ENCODE measurements around the gene PCK2. TPM values are rescaled to one million over a fixed set of nuclear protein-coding genes. Genes with fewer than 3 reads are reported as not detected.

PCK2 gene
- total and polyA plus RNA-seq, 2 of the 13 experiments (the other 11 are each of a cell fraction or from before 2014, with no cell fraction given): 129 to 272 TPM

DNA sequence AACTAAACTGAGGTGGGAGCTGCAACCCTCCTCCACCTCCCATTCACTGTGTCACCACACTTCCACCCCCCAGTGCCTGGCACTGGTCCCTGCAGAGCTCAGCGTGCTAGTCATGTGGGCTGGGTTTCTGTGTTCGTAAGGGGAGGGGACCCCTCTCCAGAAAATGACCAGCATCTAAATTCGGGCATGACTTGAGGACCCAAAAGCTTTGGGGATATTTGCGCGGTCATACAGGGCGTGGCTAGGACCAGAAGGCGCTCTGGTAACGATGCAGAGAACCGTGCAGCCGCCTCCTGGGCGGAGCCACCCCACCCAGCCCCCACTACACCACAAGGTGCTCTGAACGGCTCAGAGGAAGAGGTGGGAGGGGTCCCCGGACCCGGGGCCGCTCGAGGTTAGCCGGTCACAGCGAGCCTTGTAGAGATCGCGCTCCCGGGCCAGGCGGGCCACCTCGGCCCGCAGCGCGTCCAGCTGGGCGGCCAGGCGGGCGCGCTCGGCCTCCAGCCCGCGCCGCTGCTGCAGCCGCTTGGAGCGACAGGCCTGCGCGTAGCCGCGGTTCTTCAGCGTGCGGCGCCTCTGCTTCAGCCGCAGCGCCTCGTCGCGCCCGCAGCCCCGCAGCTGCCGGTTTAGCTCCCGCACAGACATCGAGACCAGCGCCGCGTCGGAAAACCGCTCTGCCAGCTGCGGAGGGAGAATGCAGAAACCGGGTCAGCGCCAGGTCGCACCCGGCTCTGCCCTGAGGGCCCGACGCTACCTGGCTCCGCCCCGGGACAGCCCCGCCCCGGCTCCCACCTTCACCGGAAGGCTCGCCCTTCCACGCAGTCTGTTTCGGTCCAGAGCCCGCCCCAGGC is 13.0 kb upstream of the PCK2 start:
- CTCF ChIA-PET (ENCODE audit: low intra/inter-chr PET ratio, low total read pairs): interaction anchor here (0.9 to 1.3 kb wide), 2 partner anchors 9 to 23 kb away, joined by 3 read pairs; no protein-coding TSS in a partner anchor
- intact Hi-C loops (cut with micrococcal nuclease; ENCODE audit: unreplicated experiment): no loop called here
- no peak for TF ChIP-seq SYNCRIP (IDR thresholded peaks at IDR 0.05; ENCODE audit: insufficient read depth, low read depth, low read length)
- TF ChIP-seq ZEB1 (IDR thresholded peaks at IDR 0.05; ENCODE audit: insufficient replicate concordance, low read depth): peak; percentile 89
- TF ChIP-seq ZNF335 (CRISPR knock-in tag; IDR thresholded peaks at IDR 0.05): no peak
- TF ChIP-seq CHCHD3 (CRISPR knock-in tag; IDR thresholded peaks at IDR 0.05): peak; percentile 91; the same call in 1 of the 2 replicates
- TF ChIP-seq, protein P1, sequence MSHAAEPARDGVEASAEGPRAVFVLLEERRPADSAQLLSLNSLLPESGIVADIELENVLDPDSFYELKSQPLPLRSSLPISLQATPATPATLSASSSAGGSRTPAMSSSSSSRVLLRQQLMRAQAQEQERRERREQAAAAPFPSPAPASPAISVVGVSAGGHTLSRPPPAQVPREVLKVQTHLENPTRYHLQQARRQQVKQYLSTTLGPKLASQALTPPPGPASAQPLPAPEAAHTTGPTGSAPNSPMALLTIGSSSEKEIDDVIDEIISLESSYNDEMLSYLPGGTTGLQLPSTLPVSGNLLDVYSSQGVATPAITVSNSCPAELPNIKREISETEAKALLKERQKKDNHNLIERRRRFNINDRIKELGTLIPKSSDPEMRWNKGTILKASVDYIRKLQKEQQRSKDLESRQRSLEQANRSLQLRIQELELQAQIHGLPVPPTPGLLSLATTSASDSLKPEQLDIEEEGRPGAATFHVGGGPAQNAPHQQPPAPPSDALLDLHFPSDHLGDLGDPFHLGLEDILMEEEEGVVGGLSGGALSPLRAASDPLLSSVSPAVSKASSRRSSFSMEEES (CRISPR knock-in tag; IDR thresholded peaks at IDR 0.05): peak; percentile 10; the same call in 1 of the 2 replicates
- peak; percentile 29; the same call in 1 of the 2 replicates for TF ChIP-seq ZNF232 (CRISPR knock-in tag; IDR thresholded peaks at IDR 0.05; ENCODE audit: borderline replicate concordance)
- TF ChIP-seq THYN1 (CRISPR knock-in tag; IDR thresholded peaks at IDR 0.05; ENCODE audit: borderline replicate concordance, low read depth): 0 out of 2 replicates have a peak, but pooled peaks have one; percentile 38
- TF ChIP-seq SP4 (CRISPR knock-in tag; IDR thresholded peaks at IDR 0.05): peak; percentile 46; the same call in 1 of the 2 replicates
- peak; percentile 41 for TF ChIP-seq HDAC2 (CRISPR knock-in tag; IDR thresholded peaks at IDR 0.05)
- TF ChIP-seq, protein P2, sequence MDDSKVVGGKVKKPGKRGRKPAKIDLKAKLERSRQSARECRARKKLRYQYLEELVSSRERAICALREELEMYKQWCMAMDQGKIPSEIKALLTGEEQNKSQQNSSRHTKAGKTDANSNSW (CRISPR knock-in tag; IDR thresholded peaks at IDR 0.05; ENCODE audit: borderline replicate concordance): no peak
- TF ChIP-seq, protein P3, sequence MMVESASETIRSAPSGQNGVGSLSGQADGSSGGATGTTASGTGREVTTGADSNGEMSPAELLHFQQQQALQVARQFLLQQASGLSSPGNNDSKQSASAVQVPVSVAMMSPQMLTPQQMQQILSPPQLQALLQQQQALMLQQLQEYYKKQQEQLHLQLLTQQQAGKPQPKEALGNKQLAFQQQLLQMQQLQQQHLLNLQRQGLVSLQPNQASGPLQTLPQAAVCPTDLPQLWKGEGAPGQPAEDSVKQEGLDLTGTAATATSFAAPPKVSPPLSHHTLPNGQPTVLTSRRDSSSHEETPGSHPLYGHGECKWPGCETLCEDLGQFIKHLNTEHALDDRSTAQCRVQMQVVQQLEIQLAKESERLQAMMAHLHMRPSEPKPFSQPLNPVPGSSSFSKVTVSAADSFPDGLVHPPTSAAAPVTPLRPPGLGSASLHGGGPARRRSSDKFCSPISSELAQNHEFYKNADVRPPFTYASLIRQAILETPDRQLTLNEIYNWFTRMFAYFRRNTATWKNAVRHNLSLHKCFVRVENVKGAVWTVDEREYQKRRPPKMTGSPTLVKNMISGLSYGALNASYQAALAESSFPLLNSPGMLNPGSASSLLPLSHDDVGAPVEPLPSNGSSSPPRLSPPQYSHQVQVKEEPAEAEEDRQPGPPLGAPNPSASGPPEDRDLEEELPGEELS (CRISPR knock-in tag; IDR thresholded peaks at IDR 0.05): peak; percentile 50
- TF ChIP-seq PHF8 (CRISPR knock-in tag; IDR thresholded peaks at IDR 0.05): peak; percentile 93
- TF ChIP-seq, protein P4, sequence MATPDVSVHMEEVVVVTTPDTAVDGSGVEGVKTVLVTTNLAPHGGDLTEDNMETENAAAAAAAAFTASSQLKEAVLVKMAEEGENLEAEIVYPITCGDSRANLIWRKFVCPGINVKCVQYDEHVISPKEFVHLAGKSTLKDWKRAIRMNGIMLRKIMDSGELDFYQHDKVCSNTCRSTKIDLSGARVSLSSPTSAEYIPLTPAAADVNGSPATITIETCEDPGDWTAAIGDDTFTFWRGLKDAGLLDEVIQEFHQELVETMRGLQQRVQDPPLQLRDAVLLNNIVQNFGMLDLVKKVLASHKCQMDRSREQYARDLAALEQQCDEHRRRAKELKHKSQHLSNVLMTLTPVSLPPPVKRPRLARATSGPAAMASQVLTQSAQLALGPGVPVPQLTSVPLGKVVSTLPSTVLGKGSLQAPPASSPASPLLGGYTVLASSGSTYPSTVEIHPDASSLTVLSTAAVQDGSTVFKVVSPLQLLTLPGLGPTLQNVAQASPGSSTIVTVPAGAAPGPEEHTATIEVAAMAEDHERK (CRISPR knock-in tag; IDR thresholded peaks at IDR 0.05; ENCODE audit: low read depth): no peak
- TF ChIP-seq TAF1 (CRISPR knock-in tag; IDR thresholded peaks at IDR 0.05): peak; percentile 57; the same call in 1 of the 2 replicates
- TF ChIP-seq HNRNPK (IDR thresholded peaks at IDR 0.05; ENCODE audit: low read depth, low read length, poor library complexity, severe bottlenecking): peak; percentile 69

More for the DNA sequence above, 13.0 kb upstream of the PCK2 start:
- FAIRE-seq (peak; percentile 66), ATAC-seq (peak; percentile 83), DNase-seq (ENCODE audit: low spot score) (peak; percentile 38)
- BruUV-seq (replicated peaks): no TSS peak
- Histone ChIP-seq H3K36me3 (replicated peaks in 1 of 2; ENCODE audit: control insufficient read depth in 1 of 2, insufficient read depth in 2 of 2, low read length in 2 of 2) (no peaks in the 10 kb centered on the region), H4K20me1 (ENCODE audit: insufficient read depth, low read length) (no peaks in the 10 kb centered on the region), H2AFZ (ENCODE audit: low read length) (no peak overlapping the region), H3K9me3 (ENCODE audit: low read length) (no peaks in the 10 kb centered on the region), H3K27me3 (ENCODE audit: control insufficient read depth in 1 of 2, insufficient read depth in 2 of 2, low read length in 2 of 2) (peaks cover 18 to 81% of the 10 kb centered on the region in 2 experiments), H3K27ac (ENCODE audit: extremely low read length, insufficient read depth, low read length) (no peak overlapping the region), H3K4me1 (ENCODE audit: insufficient read depth, low read length) (peaks cover 22% of the 10 kb centered on the region), H3K9ac (ENCODE audit: insufficient read depth, low read depth, low read length) (peak overlapping the region; percentile 49; the same call in 1 of the 2 replicates), H3K4me3 (replicated peaks in 1 of 3; ENCODE audit: insufficient read depth in 1 of 3, low read depth in 2 of 3, low read length in 3 of 3) (peak overlapping the region; percentile 53 to 77 (median 73)), H3K79me2 (ENCODE audit: insufficient read depth, low read length) (no peaks in the 10 kb centered on the region), H3K4me2 (ENCODE audit: low read depth, low read length) (peak overlapping the region; percentile 87)
- in situ Hi-C loops (cut with HindIII; ENCODE audit: extremely low pct_ligation_motif_present, low pct_unique_long_range_greater_than_20kb): no loop called here
- WGBS (ENCODE audit: low lambda C conversion rate): under 1% methylated on average over 71 of the region's 74 CpGs
- POLR2A ChIA-PET: interaction anchor here (0.8 to 4.9 kb wide), 25 partner anchors 8 to 774 kb away, joined by 3 to 131 read pairs (median 6); partner anchors contain the start of genes BCL2L2, CARMIL3, CHMP4A and DCAF11
